NCI-H146 treated with DMSO at 0.1 percent for 48 hours (cell line): ENCODE results near the gene EIPR1.
A peak's percentile ranks its signal among the peaks of the same experiment; 100 is the strongest.

Experiments
- DNase-seq: peaks from one replicate; lab custom pipeline; 2025; ENCODE audit not compliant: unreplicated experiment; lab: John Stamatoyannopoulos, UW

Gene EIPR1

GRCh38 chr2:3256605-3257004 lies 121.0 kb downstream of the EIPR1 start:
- no peak for DNase-seq

- no peak for DNase-seq
These were observed 121.5 kb downstream of the EIPR1 start for GRCh38 chr2:3256157-3256556.

GRCh38 chr2:3254442-3254941 lies 123.1 kb downstream of the EIPR1 start:
- no peak for DNase-seq

- DNase-seq: no peak
These were observed 123.6 kb downstream of the EIPR1 start for GRCh38 chr2:3253913-3254441.

GRCh38 chr2:3251946-3252345 lies 125.7 kb downstream of the EIPR1 start:
- DNase-seq: no peak

- no peak for DNase-seq
These were observed 128.1 kb downstream of the EIPR1 start for GRCh38 chr2:3249476-3249962.

GRCh38 chr2:3248754-3249475 lies 128.7 kb downstream of the EIPR1 start:
- DNase-seq: no peak

GRCh38 chr2:3246928-3247714 lies 130.5 kb downstream of the EIPR1 start:
- DNase-seq: peak; percentile 27

GRCh38 chr2:3246406-3246805 lies 131.2 kb downstream of the EIPR1 start:
- DNase-seq: no peak

- no peak for DNase-seq
These were observed 133.1 kb downstream of the EIPR1 start for GRCh38 chr2:3244486-3244885.

GRCh38 chr2:3243804-3244203 lies 133.8 kb downstream of the EIPR1 start:
- DNase-seq: no peak

GRCh38 chr2:3242747-3243369 lies 134.8 kb downstream of the EIPR1 start:
- DNase-seq: no peak

- DNase-seq: no peak
These were observed 135.5 kb downstream of the EIPR1 start for GRCh38 chr2:3241971-3242746.

GRCh38 chr2:3238951-3239841 lies 138.4 kb downstream of the EIPR1 start:
- no peak for DNase-seq

GRCh38 chr2:3236300-3237045 lies 141.1 kb downstream of the EIPR1 start:
- no peak for DNase-seq

- DNase-seq: no peak
These were observed 143.7 kb downstream of the EIPR1 start for GRCh38 chr2:3233877-3234276.

GRCh38 chr2:3229221-3229620 lies 148.4 kb downstream of the EIPR1 start:
- DNase-seq: no peak

- DNase-seq: no peak
These were observed 152.9 kb downstream of the EIPR1 start for GRCh38 chr2:3224681-3225080.
